Kidney capillary endothelial cell (primary cell): ENCODE measurements around the gene ART1.

Experiments
- DNase-seq: peaks from one replicate; pipeline ENCODE4 v3.0.0-alpha.2; 2018; ENCODE audit warnings: low spot score

Gene ART1

GRCh38 chr11:3666023-3666530, 21.1 kb downstream of the ART1 start:
- DNase-seq: no peak

DNA sequence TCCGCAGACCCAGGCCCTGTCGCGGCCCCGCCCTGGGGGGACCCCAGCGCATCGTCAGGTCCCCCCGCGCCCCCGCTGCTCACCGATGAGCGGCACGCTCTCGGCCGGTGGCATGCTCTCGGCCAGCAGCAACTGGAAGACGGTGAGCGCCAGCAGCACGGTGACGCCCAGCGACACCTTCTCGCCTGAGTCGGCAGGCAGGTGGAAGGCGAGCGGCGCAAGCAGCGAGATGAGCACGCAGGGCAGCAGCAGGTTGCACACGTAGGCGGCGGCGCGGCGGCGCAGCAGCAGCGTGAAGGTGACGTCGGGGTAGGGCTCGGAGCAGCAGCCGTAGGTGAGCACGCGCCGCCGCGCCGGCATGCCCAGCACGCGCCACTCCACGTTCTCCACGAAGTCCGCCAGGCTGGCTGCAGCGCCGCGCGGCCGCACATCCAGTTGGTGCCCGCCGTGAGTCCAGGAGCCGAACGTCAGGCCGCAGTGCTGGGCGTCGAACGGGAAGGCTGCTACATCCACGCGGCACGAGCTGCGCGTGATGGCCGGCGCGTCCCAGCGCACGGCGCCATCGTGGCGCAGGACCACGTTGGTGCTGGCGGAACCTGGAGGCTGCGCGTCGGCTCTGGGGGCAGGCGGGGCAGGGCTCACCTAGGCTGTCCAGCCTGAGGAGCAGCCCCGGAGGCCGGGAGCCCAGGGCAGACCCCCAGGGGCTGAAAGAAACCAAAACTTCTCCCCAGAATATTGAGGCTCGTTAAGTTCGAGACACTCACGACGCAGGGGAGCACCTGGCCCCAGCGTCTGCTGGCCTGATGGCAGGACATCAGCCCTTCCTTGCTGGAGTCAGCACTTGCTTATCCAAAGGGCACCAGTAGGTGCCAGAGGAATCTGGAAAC, 22.5 kb downstream of the ART1 start:
- no peak for DNase-seq

DNA sequence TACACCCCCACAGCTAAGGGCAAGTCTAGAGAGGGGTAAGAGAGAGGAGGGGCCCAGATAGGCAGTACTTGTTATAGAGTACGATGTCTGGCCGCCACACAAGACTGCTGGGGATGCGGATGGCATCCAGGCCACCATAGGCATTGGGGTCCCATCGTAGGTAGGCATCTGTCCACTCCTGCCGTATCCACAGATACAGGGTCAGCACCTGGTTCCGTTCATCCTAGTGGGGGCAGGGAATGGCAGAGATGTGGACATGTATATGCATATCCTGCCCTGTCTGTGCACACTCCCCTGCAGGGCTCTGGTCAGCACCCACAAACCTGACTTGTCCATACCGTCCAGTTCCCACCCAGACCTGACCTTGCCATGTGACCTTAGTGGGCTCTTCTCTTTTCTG, 24.2 kb downstream of the ART1 start:
- no peak for DNase-seq

DNA sequence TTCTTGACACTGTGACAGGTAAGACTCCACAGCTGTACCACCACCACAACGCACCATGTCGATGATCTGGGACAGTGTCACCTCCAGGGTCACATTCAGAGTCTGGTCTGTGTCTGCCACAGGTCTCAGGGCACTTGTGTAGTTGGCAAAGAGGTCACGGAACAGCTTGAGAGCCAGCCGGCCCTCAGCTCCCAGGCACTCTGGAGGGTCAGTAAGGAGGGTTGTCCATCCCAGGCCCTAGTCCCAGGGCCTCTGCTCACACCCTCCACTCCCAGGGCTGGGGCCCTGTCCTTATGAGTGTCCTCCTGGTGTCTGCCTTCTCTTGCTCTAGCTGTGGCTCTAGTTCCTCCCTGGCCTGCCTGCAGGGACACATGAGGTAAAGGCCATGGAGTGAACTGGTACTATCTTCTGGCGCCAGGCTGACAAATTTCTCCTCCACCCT, 24.8 kb downstream of the ART1 start:
- DNase-seq: no peak

GRCh38 chr11:3671334-3672254, 26.7 kb downstream of the ART1 start, which contains the start of gene CHRNA10:
Gene CHRNA10 (minus strand): TSS chr11:3671384. CDS start chr11:3671312, 72 bp downstream.
- no peak for DNase-seq

- peak; percentile 48 for DNase-seq
These were observed 29.3 kb downstream of the ART1 start for GRCh38 chr11:3674189-3674588.

DNA sequence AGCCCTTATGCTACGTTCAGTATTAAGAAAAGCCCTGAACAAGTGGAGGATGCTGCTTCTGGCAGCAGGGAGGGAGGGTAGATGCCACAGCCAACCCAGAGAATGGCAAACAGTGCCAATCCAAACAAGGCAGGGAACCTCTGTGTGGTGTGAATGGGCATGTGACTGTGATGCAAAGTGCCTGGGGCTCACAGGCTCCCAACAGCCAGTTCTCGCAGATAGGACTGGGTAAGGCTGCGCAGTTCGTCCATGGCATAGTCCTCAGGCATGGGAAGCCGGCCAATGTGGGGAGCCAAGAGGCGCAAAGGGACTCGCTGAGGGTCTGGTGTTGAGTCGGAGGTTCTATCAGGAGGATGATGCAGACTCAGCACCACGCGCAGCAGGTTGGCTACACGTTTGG, 31.0 kb downstream of the ART1 start:
- DNase-seq: no peak

DNA sequence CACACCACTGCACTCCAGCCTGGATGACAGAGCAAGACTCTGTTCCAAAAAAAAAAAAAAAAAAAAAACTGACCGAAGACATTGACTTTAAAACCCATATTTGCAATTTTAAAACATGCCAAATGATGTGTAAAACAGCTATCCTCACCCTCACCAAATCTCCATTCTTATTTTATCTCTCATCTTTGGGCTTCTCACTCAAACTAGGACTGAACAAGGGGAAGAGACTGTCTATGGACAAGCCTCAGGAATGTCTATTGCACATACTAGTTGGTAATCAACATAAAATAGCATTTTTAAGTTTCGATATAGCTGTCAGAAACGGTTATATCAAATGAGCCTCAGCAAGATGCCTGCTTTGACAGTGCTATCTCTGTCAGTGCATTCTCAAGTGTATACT, 34.1 kb downstream of the ART1 start:
- no peak for DNase-seq

- no peak for DNase-seq
These were observed 38.1 kb downstream of the ART1 start for GRCh38 chr11:3683039-3683438.

DNA sequence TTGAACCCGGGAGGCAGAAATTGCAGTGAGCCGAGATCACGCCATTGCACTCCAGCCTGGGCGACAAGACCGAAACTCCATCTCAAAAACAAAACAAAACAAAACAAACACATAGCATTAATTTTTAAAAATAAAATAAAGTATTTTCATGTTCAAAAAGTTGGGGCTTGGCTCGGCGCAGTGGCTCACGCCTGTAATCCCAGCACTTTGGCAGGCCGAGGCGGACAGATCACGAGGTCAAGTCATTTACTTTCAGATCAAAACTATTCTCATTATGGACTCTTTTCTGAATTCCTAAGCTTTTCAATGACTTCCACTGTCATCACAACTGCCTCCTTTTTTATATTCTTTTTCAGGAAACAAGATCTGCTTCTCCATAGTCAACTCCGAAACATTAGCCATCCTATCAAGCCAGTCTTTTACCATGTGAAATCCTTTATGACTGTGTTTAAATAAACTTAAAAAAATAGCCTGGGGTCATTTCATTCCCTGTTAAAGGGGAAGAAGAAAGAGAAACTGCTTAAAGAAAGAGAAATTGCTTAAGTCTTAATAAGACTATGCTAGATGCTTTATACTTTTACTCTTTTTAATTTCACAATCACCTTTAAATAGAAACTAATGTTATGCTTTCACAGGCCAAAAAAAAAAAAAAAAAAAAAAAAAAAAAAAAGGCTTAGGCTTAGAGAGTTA, 39.3 kb downstream of the ART1 start:
- no peak for DNase-seq

GRCh38 chr11:3684819-3685172, 39.9 kb downstream of the ART1 start:
- no peak for DNase-seq

- DNase-seq: no peak
These were observed 41.0 kb downstream of the ART1 start for GRCh38 chr11:3685923-3686322.

- no peak for DNase-seq
These were observed 41.8 kb downstream of the ART1 start for GRCh38 chr11:3686751-3687150.

- DNase-seq: no peak
These were observed 55.5 kb downstream of the ART1 start for GRCh38 chr11:3700410-3700809.

GRCh38 chr11:3700910-3701309, 56.0 kb downstream of the ART1 start:
- DNase-seq: no peak

GRCh38 chr11:3703383-3703782, 58.5 kb downstream of the ART1 start:
- no peak for DNase-seq

DNA sequence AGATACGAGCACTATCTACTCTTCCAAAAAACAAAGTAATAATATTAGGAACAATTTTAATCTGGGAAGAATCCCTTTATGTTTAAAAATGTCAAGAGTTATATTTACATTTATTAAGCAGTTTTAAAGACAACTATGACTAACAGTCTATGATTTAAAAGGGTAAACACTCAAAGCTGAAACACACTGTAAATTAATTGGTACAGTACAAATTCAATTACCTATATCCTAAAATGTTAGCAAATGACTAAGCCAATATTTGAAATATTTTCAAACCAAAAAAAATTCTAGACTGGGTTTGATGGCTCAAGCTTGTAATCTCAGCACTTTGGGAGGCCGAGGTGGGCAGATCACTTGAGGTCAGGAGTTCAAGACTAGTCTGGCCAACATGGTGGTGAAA, 62.2 kb downstream of the ART1 start:
- DNase-seq: no peak

- DNase-seq: no peak
These were observed 65.0 kb downstream of the ART1 start for GRCh38 chr11:3709977-3710376.

GRCh38 chr11:3710485-3711259, 65.7 kb downstream of the ART1 start:
- DNase-seq: no peak

DNA sequence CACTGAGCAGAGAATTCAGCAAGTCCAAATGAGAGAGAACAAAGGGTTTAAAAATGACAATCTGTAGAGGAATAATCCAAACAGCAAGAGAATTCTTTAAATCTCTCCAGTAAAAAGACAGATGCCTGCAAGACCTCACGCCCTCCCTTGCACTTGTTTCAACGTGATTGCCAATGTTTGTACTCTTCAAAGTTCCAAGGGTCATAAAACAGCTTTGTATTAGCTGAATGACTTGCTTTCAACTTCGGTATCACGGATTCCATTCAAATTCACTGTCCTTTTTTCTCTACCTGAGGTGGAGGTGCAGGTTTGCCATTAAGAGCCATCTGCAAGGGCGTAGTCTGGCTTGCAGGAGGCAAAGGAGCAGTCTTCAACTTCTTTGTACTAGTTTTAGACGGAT, 67.3 kb downstream of the ART1 start:
- DNase-seq: no peak
